HEK293 (cell line): ENCODE results near the gene PFN3.

Experiments used
- CTCF ChIA-PET: fragments of 350-600 bp; formaldehyde crosslinking; extraction: SDS; loops from one replicate; lab custom pipeline; 2021; ENCODE audit warnings: antibody characterized with exemption; lab: Yijun Ruan, JAX
- POLR2A ChIA-PET: fragments of 300-600 bp; formaldehyde crosslinking; extraction: SDS; loops from one replicate; lab custom pipeline; 2020; ENCODE audit warnings: antibody characterized with exemption, inconsistent platforms; lab: Yijun Ruan, JAX
- H3K27ac ChIP-seq: fragments of 200-500 bp; sonication (Bioruptor generic); 2 replicates; pipeline ENCODE4 v1.5.1; 2014; ENCODE audit warnings: low read depth, low read length, control low read depth, inconsistent platforms; ENCODE audit errors: extremely low read depth
- H3K36me3 ChIP-seq, 2 experiments: fragments of 200-500 bp in 1 of 2; sonication (Bioruptor generic) in 1 of 2; 1 replicate in 1 of 2; 2 replicates in 1 of 2; pipeline ENCODE4 v1.5.1; 2014 to 2017; ENCODE audit warnings: inconsistent platforms in 2 of 2, low read length in 2 of 2; ENCODE audit not compliant: control insufficient read depth in 2 of 2, insufficient read depth in 1 of 2
- H3K4me1 ChIP-seq: fragments of 200-500 bp; sonication (Bioruptor generic); 2 replicates; pipeline ENCODE4 v1.5.1; 2014; ENCODE audit warnings: mild to moderate bottlenecking, low read length, inconsistent platforms; ENCODE audit not compliant: control insufficient read depth, insufficient read depth
- H3K4me3 ChIP-seq: 2 replicates; pipeline ENCODE4 v1.5.1; 2011; ENCODE audit warnings: low read depth, mild to moderate bottlenecking, control low read depth, low read length, moderate library complexity
- H3K9me3 ChIP-seq: fragments of 200-500 bp; sonication (Bioruptor generic); 2 replicates; pipeline ENCODE4 v1.5.1; 2014; ENCODE audit warnings: low read depth, low read length, inconsistent platforms; ENCODE audit not compliant: control insufficient read depth, insufficient read depth
- AEBP2 ChIP-seq: fragments of 450-650 bp; formaldehyde crosslinking; IDR thresholded peaks from 2 replicates; pipeline ENCODE4 v1.5.1; 2016; ENCODE audit warnings: missing biosample characterization, missing genetic modification characterization, borderline replicate concordance
- GLIS1 ChIP-seq: fragments of 450-650 bp; formaldehyde crosslinking; IDR thresholded peaks from 2 replicates; pipeline ENCODE4 v1.5.1; 2016; ENCODE audit warnings: missing biosample characterization, missing genetic modification characterization
- PATZ1 ChIP-seq: fragments of 450-650 bp; formaldehyde crosslinking; IDR thresholded peaks from 2 replicates; pipeline ENCODE4 v1.5.1; 2016; ENCODE audit warnings: missing biosample characterization, missing genetic modification characterization
- SCRT2 ChIP-seq: fragments of 450-650 bp; formaldehyde crosslinking; IDR thresholded peaks from 2 replicates; pipeline ENCODE4 v1.5.1; 2016; ENCODE audit warnings: missing biosample characterization, missing genetic modification characterization
- SP7 ChIP-seq: fragments of 450-650 bp; formaldehyde crosslinking; IDR thresholded peaks from 2 replicates; pipeline ENCODE4 v1.5.1; 2016; ENCODE audit warnings: missing biosample characterization, missing genetic modification characterization
- YY2 ChIP-seq: fragments of 450-650 bp; formaldehyde crosslinking; IDR thresholded peaks from 2 replicates; pipeline ENCODE4 v1.5.1; 2016; ENCODE audit warnings: missing biosample characterization, missing genetic modification characterization
- ZBTB21 ChIP-seq: fragments of 450-650 bp; formaldehyde crosslinking; IDR thresholded peaks from 2 replicates; pipeline ENCODE4 v1.5.1; 2017; ENCODE audit warnings: missing biosample characterization, missing genetic modification characterization
- ZBTB48 ChIP-seq: fragments of 450-650 bp; formaldehyde crosslinking; IDR thresholded peaks from 2 replicates; pipeline ENCODE4 v1.5.1; 2016; ENCODE audit warnings: missing biosample characterization, missing genetic modification characterization
- ZNF184 ChIP-seq: fragments of 450-650 bp; IDR thresholded peaks from 2 replicates; pipeline ENCODE4 v1.5.1; 2018; ENCODE audit warnings: missing biosample characterization, mild to moderate bottlenecking, missing genetic modification characterization
- ZNF2 ChIP-seq: fragments of 450-650 bp; formaldehyde crosslinking; IDR thresholded peaks from 2 replicates; pipeline ENCODE4 v1.5.1; 2016; ENCODE audit warnings: missing biosample characterization, missing genetic modification characterization
- ZNF335 ChIP-seq: fragments of 450-650 bp; formaldehyde crosslinking; conservative IDR thresholded peaks from 2 replicates; pipeline ENCODE4 v1.5.1; 2016; ENCODE audit warnings: missing biosample characterization, missing genetic modification characterization
- ZNF518A ChIP-seq: fragments of 450-650 bp; formaldehyde crosslinking; conservative IDR thresholded peaks from 2 replicates; pipeline ENCODE4 v1.5.1; 2016; ENCODE audit warnings: low read depth, missing biosample characterization, missing genetic modification characterization
- ZNF639 ChIP-seq: fragments of 450-650 bp; formaldehyde crosslinking; IDR thresholded peaks from 2 replicates; pipeline ENCODE4 v1.5.1; 2016; ENCODE audit warnings: missing biosample characterization, missing genetic modification characterization
- ZNF747 ChIP-seq: fragments of 450-650 bp; formaldehyde crosslinking; IDR thresholded peaks from 2 replicates; pipeline ENCODE4 v1.5.1; 2016; ENCODE audit warnings: missing biosample characterization, missing genetic modification characterization
- ZSCAN16 ChIP-seq: fragments of 450-650 bp; formaldehyde crosslinking; IDR thresholded peaks from 2 replicates; pipeline ENCODE4 v1.5.1; 2016; ENCODE audit warnings: missing biosample characterization, missing genetic modification characterization
- TF ChIP-seq, protein P1 (sequence below): fragments of 450-650 bp; formaldehyde crosslinking; conservative IDR thresholded peaks from 2 replicates; pipeline ENCODE4 v1.5.1; 2016; ENCODE audit warnings: low read depth, missing biosample characterization, missing genetic modification characterization
- TF ChIP-seq, protein P2 (sequence below): fragments of 450-650 bp; formaldehyde crosslinking; IDR thresholded peaks from 2 replicates; pipeline ENCODE4 v1.5.1; 2016; ENCODE audit warnings: missing biosample characterization, missing genetic modification characterization
- TF ChIP-seq, protein P3 (sequence below): sonication (generic); formaldehyde crosslinking; IDR thresholded peaks from 2 replicates; pipeline ENCODE4 v1.8.1; 2022; ENCODE audit warnings: mild to moderate bottlenecking, moderate library complexity, missing genetic modification reagents

The PFN3 gene

DNA sequence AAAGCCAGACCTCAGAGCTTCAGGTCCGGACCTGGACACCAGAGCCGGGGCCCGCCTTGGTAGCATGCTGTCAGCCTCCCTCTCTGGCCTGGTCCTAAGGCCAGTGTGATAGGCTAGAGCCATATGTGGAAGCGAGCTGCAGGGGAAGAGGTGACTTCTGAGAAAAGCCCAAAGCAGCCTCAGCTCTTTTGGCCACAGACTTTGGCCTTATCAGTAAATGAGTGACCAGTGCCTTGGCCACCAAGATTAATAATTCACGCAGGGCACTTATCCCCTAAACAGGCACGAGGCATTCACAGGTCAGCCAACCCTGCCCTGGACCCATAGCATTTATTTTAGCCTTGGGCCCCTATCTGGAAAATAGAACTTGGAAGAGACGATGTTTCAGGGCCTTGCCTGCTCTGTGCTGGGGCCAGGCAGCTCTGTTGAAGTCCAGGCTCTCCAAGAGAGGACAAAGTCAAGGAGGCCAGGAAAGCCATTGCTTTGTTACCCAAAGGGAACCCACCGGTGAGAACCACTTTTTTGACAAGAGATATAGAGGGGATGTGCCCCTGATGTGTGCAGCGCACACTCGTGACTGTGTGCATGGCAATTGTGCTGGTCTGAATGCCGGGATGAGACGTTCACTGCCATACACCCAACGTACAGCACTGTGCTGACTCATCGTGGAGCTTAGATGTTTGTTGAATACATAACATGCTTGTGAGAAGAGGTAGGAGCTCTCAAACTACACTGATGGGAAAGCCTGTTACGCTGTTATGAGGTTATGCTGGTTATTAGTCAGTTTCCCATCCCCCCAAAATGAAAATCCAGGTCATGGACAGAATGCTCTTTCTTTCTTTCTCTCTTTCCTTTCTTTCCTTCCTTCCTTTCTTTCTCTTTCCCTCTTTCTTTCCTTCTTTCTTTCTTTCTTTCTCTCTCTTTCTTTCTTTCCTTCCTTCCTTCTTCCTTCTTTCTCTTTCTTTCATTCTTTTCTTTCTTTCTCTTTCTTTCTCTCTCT, 21.3 kb downstream of the PFN3 start:
- Histone ChIP-seq H3K4me3 (no peak overlapping the region), H3K4me1 (peaks cover 6% of the 10 kb centered on the region; the same call in 1 of the 2 replicates), H3K27ac (no peak overlapping the region), H3K9me3 (no peaks in the 10 kb centered on the region), H3K36me3 (no peaks in the 10 kb centered on the region)
- CTCF ChIA-PET: interaction anchor here (0.6 to 4.2 kb wide), 13 partner anchors 7 to 413 kb away, joined by 3 to 39 read pairs (median 4); no protein-coding TSS in a partner anchor
- POLR2A ChIA-PET: interaction anchor here (0.6 to 1.4 kb wide), 9 partner anchors 8 to 93 kb away, joined by 3 to 6 read pairs (median 3); partner anchors contain the start of gene GRK6
- no peak for TF ChIP-seq ZBTB48 (tag by site-specific recombination)
- TF ChIP-seq ZNF639 (tag by site-specific recombination): peak; percentile 38; the same call in 1 of the 2 replicates
- TF ChIP-seq ZBTB21 (tag by site-specific recombination): peak; percentile 43; the same call in 1 of the 2 replicates
- TF ChIP-seq ZNF518A (tag by site-specific recombination): no peak
- TF ChIP-seq SCRT2: no peak; the same call in 1 of the 2 replicates
- TF ChIP-seq SP7 (tag by site-specific recombination): peak; percentile 29; the same call in 1 of the 2 replicates
- TF ChIP-seq, protein P1, sequence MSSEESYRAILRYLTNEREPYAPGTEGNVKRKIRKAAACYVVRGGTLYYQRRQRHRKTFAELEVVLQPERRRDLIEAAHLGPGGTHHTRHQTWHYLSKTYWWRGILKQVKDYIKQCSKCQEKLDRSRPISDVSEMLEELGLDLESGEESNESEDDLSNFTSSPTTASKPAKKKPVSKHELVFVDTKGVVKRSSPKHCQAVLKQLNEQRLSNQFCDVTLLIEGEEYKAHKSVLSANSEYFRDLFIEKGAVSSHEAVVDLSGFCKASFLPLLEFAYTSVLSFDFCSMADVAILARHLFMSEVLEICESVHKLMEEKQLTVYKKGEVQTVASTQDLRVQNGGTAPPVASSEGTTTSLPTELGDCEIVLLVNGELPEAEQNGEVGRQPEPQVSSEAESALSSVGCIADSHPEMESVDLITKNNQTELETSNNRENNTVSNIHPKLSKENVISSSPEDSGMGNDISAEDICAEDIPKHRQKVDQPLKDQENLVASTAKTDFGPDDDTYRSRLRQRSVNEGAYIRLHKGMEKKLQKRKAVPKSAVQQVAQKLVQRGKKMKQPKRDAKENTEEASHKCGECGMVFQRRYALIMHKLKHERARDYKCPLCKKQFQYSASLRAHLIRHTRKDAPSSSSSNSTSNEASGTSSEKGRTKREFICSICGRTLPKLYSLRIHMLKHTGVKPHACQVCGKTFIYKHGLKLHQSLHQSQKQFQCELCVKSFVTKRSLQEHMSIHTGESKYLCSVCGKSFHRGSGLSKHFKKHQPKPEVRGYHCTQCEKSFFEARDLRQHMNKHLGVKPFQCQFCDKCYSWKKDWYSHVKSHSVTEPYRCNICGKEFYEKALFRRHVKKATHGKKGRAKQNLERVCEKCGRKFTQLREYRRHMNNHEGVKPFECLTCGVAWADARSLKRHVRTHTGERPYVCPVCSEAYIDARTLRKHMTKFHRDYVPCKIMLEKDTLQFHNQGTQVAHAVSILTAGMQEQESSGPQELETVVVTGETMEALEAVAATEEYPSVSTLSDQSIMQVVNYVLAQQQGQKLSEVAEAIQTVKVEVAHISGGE: no peak
- no peak for TF ChIP-seq GLIS1 (tag by site-specific recombination)
- no peak for TF ChIP-seq ZNF335 (tag by site-specific recombination)
- TF ChIP-seq AEBP2: no peak
- TF ChIP-seq ZNF184 (tag by site-specific recombination): no peak
- TF ChIP-seq ZSCAN16: no peak
- TF ChIP-seq, protein P2, sequence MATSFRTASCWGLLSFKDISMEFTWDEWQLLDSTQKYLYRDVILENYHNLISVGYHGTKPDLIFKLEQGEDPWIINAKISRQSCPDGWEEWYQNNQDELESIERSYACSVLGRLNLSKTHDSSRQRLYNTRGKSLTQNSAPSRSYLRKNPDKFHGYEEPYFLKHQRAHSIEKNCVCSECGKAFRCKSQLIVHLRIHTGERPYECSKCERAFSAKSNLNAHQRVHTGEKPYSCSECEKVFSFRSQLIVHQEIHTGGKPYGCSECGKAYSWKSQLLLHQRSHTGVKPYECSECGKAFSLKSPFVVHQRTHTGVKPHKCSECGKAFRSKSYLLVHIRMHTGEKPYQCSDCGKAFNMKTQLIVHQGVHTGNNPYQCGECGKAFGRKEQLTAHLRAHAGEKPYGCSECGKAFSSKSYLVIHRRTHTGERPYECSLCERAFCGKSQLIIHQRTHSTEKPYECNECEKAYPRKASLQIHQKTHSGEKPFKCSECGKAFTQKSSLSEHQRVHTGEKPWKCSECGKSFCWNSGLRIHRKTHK (tag by site-specific recombination): no peak
- TF ChIP-seq ZNF2 (tag by site-specific recombination): 0 out of 2 replicates have a peak, but pooled peaks have one; percentile 50
- TF ChIP-seq PATZ1 (tag by site-specific recombination): 0 out of 2 replicates have a peak, but pooled peaks have one; percentile 13
- TF ChIP-seq YY2: 0 out of 2 replicates have a peak, but pooled peaks have one; percentile 12
- no peak for TF ChIP-seq ZNF747
- TF ChIP-seq, protein P3, sequence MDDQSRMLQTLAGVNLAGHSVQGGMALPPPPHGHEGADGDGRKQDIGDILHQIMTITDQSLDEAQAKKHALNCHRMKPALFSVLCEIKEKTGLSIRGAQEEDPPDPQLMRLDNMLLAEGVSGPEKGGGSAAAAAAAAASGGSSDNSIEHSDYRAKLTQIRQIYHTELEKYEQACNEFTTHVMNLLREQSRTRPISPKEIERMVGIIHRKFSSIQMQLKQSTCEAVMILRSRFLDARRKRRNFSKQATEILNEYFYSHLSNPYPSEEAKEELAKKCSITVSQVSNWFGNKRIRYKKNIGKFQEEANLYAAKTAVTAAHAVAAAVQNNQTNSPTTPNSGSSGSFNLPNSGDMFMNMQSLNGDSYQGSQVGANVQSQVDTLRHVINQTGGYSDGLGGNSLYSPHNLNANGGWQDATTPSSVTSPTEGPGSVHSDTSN (CRISPR knock-in tag): no peak
